Neural cell (in vitro differentiated cells): ENCODE data around the gene PTPRA.

Experiments
- CTCF ChIP-seq: fragments of 450-650 bp; IDR thresholded peaks from 2 replicates; pipeline ENCODE4 v1.5.1; 2014; ENCODE audit warnings: antibody characterized with exemption, mild to moderate bottlenecking, moderate library complexity; ENCODE audit not compliant: poor library complexity, severe bottlenecking
- EP300 ChIP-seq: fragments of 450-650 bp; conservative IDR thresholded peaks from 2 replicates; pipeline ENCODE4 v1.6.1; 2014; ENCODE audit warnings: antibody characterized with exemption, mild to moderate bottlenecking, moderate library complexity; ENCODE audit not compliant: poor library complexity, severe bottlenecking
- EZH2 ChIP-seq: fragments of 200-600, 300-800 bp; shearing (Covaris generic), sonication (generic); IDR thresholded peaks from 2 replicates; pipeline ENCODE4 v1.6.1; 2014; ENCODE audit warnings: antibody characterized with exemption, low read length, borderline replicate concordance, mild to moderate bottlenecking; ENCODE audit not compliant: insufficient read depth, poor library complexity, severe bottlenecking
- MXI1 ChIP-seq: fragments of 450-650 bp; conservative IDR thresholded peaks from 2 replicates; pipeline ENCODE4 v1.6.1; 2014; ENCODE audit warnings: antibody characterized with exemption, mild to moderate bottlenecking; ENCODE audit not compliant: poor library complexity, severe bottlenecking
- POLR2AphosphoS5 ChIP-seq: IDR thresholded peaks from 2 replicates; pipeline ENCODE4 v1.6.1; 2012
- REST ChIP-seq: IDR thresholded peaks from 2 replicates; pipeline ENCODE4 v1.6.1; 2012; ENCODE audit warnings: borderline replicate concordance
- TAF1 ChIP-seq: IDR thresholded peaks from 2 replicates; pipeline ENCODE4 v1.6.1; 2012; ENCODE audit warnings: low read depth

- TF ChIP-seq CTCF (no peak), EZH2 (no peak), REST (no peak), POLR2AphosphoS5 (no peak), EP300 (no peak), TAF1 (no peak), MXI1 (no peak)
These were observed 211.2 kb downstream of the PTPRA start, which contains the start of gene AVP for GRCh38 chr20:3084283-3084985.
